ENCODE data around the gene HIVEP2.

DNA sequence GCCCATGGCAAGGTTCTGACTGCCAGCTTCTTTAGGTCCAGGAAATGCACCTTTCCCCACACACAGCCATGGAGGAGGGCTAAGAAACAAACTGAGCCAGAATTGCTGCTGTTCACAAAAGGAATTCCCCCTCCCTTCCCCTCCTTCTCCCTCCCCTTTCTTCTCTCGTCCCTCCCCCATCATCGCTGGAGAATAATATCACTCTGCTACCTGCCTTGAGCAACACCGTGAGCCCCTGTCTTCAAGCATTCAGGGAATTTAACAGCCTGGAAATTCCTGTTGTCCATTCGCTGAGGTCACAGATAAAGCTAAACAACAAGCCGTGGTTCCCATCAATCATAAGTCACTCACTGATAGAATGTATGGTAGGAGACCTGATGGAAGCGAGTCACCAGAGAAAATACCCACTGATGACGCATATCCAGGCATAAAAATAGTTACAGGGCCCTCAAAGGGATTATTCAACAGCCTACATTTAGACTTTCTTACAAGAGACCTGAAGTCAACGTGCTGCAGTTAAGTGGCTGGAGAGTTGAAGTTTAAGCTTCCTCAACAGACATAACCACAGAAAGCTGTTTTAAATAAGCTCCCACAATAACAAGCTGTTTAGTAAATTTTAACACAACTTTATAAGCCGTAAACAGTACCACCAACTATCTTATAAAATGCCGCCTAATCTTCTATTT lies 59.7 kb downstream of the HIVEP2 start:
- TF ChIP-seq POLR2A (IDR thresholded peaks at IDR 0.05), result no peak
- TF ChIP-seq, protein P1, sequence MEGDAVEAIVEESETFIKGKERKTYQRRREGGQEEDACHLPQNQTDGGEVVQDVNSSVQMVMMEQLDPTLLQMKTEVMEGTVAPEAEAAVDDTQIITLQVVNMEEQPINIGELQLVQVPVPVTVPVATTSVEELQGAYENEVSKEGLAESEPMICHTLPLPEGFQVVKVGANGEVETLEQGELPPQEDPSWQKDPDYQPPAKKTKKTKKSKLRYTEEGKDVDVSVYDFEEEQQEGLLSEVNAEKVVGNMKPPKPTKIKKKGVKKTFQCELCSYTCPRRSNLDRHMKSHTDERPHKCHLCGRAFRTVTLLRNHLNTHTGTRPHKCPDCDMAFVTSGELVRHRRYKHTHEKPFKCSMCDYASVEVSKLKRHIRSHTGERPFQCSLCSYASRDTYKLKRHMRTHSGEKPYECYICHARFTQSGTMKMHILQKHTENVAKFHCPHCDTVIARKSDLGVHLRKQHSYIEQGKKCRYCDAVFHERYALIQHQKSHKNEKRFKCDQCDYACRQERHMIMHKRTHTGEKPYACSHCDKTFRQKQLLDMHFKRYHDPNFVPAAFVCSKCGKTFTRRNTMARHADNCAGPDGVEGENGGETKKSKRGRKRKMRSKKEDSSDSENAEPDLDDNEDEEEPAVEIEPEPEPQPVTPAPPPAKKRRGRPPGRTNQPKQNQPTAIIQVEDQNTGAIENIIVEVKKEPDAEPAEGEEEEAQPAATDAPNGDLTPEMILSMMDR (IDR thresholded peaks at IDR 0.05), result no peak
